Breast epithelium (tissue), 4 donors: ENCODE measurements around the gene PRR7. TPM values are rescaled to one million over a fixed set of nuclear protein-coding genes. Genes with fewer than 3 reads are reported as not detected.

Experiments used
- DNase-seq, 2 donors: peaks; one replicate each; pipeline ENCODE4 v3.0.0-alpha.2; 2019; ENCODE audit warnings: low spot score in 2 of 2
- H3K27ac ChIP-seq, 2 donors: fragments of 200-600 bp; sonication (generic) in 1 of 2; one replicate each; pipeline ENCODE4 v1.5.1; 2016 to 2019; ENCODE audit warnings: mild to moderate bottlenecking in 1 of 2
- H3K27me3 ChIP-seq, 2 donors: fragments of 200-600 bp; sonication (generic) in 1 of 2; one replicate each; pipeline versions ENCODE4 v1.5.1 to v1.6.0; 2017 to 2019; ENCODE audit warnings: control low read depth in 1 of 2, mild to moderate bottlenecking in 1 of 2
- H3K36me3 ChIP-seq: fragments of 200-600 bp; one replicate; pipeline ENCODE4 v1.5.1; 2019
- H3K4me1 ChIP-seq, 2 donors: fragments of 200-600 bp; sonication (generic); one replicate each; pipeline ENCODE4 v1.5.1; 2016 to 2019; ENCODE audit warnings: control low read depth in 1 of 2
- H3K4me3 ChIP-seq, 3 donors: fragments of 200-600 bp; sonication (generic); 1 replicate in 2 of 3; 2 replicates in 1 of 3; pipeline ENCODE4 v1.5.1; 2016 to 2019; ENCODE audit warnings: mild to moderate bottlenecking in 3 of 3, moderate library complexity in 2 of 3
- H3K9me3 ChIP-seq, 2 donors: fragments of 200-600 bp; sonication (generic) in 1 of 2; one replicate each; pipeline ENCODE4 v1.5.1; 2016 to 2019; ENCODE audit warnings: control low read depth in 1 of 2
- POLR2A ChIP-seq: fragments of 450-650 bp; IDR thresholded peaks from one replicate; pipeline ENCODE4 v1.6.1; 2016; ENCODE audit warnings: antibody characterized with exemption, mild to moderate bottlenecking, moderate library complexity
- POLR2AphosphoS5 ChIP-seq, 3 donors: sonication (generic); formaldehyde crosslinking; IDR thresholded peaks; one replicate each; pipeline ENCODE4 v1.6.1; 2017; ENCODE audit warnings: antibody characterized with exemption in 3 of 3
- intact Hi-C: fragments of 100-400 bp; cut with DNase I; formaldehyde crosslinking; loops from one replicate; pipeline ENCODE4 v1.15.1; 2023; ENCODE audit warnings: low total_unique reads
- total RNA-seq, 3 donors: library from RNA; depleted of rRNA; stranded (reverse); fragments of >200 nt; gene quantifications; one replicate each; pipeline ENCODE4 v1.1.0, GENCODE V29; 2016
- TF ChIP-seq, protein P1 (sequence below), 3 donors: fragments of 450-650 bp; IDR thresholded peaks; one replicate each; pipeline ENCODE4 v1.5.1; 2016 to 2017; ENCODE audit warnings: antibody characterized with exemption in 3 of 3, mild to moderate bottlenecking in 3 of 3, moderate library complexity in 3 of 3

The PRR7 gene
- total RNA-seq, 3 donors from 2014 or later: 0.48 to 2.0 (median 1.3) TPM

DNA sequence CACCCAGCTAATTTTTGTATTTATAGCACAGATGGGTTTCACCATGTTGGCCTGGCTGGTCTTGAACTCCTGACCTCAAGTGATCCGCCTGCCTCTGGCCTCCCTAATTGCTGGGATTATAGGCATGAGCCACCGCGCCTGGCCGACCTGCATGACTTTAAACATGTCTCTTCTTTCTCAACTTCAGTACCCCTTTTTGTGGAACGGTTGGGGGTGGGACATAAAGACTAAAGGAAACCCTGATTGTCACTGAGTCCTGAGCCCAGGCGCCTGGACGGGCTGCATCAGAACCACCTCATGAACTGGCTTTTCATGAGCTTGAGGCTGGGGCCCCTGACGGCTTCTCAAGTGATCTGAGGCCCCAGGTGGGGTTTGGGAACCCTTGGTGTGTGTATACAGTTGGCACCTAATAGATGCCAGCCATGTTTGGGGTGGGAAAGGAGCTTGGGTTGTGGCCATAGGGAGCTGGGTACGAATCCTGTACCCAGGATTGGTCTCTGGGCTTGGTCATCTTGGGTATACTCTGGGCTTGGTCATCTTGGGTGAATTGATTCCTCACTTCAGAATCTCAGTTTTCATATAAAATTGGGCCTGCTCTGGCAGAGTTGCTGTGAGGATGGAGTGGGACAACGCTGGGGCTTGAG is 17.9 kb upstream of the PRR7 start:
- no peak for DNase-seq
- Histone ChIP-seq H3K4me1 (peaks cover 5 to 17% of the 10 kb centered on the region in 2 donors), H3K27me3 (no peaks in the 10 kb centered on the region), H3K27ac (peak overlapping the region in 1 of 2 donors; percentile 91), H3K36me3 (no peaks in the 10 kb centered on the region), H3K4me3 (no peak overlapping the region), H3K9me3 (no peaks in the 10 kb centered on the region)
- intact Hi-C loops: no loop called here
- TF ChIP-seq, protein P1, sequence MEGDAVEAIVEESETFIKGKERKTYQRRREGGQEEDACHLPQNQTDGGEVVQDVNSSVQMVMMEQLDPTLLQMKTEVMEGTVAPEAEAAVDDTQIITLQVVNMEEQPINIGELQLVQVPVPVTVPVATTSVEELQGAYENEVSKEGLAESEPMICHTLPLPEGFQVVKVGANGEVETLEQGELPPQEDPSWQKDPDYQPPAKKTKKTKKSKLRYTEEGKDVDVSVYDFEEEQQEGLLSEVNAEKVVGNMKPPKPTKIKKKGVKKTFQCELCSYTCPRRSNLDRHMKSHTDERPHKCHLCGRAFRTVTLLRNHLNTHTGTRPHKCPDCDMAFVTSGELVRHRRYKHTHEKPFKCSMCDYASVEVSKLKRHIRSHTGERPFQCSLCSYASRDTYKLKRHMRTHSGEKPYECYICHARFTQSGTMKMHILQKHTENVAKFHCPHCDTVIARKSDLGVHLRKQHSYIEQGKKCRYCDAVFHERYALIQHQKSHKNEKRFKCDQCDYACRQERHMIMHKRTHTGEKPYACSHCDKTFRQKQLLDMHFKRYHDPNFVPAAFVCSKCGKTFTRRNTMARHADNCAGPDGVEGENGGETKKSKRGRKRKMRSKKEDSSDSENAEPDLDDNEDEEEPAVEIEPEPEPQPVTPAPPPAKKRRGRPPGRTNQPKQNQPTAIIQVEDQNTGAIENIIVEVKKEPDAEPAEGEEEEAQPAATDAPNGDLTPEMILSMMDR (IDR thresholded peaks at IDR 0.05): no peak
- TF ChIP-seq POLR2A (no peak), POLR2AphosphoS5 (IDR thresholded peaks at IDR 0.05) (no peak)

DNA sequence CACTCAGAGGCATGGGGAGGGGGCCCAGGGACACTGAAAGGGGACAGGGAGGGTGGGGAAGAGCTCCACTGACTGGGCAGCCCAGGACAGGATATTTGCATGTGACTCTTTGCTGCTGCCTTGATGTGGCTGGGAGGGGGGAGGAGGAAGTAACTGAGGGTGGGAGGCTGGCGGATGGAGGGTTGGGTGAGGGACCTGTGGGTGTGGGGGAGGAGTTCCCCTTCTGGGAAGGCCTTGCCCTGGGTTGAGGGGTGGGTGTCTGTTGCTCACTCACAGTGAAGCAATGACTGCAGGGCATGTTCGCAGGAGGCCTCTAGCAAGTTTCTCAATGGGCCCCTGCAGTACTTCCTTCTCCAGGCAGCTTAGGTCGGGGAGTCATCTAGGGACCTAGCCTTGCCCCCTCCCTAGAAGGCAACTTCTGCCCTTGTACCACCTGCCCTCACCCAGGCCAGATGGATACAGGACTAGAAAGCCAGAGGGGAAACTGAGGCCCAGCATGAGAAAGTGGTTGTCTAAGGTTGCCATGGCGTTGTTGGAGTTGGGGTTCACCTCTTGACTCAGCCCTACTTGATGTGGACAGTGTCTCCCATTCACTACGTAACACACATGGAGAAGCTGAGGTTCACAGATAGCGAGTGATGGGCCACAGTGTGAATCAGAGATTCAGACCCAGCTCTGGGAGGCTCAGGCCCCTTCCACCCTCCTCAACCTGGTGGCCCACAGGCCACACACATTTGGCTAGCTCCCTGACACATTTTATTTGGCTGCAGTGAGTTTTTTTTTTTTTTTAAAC is 17.2 kb upstream of the PRR7 start:
- DNase-seq: no peak
- H3K27ac ChIP-seq: no peak overlapping the region

DNA sequence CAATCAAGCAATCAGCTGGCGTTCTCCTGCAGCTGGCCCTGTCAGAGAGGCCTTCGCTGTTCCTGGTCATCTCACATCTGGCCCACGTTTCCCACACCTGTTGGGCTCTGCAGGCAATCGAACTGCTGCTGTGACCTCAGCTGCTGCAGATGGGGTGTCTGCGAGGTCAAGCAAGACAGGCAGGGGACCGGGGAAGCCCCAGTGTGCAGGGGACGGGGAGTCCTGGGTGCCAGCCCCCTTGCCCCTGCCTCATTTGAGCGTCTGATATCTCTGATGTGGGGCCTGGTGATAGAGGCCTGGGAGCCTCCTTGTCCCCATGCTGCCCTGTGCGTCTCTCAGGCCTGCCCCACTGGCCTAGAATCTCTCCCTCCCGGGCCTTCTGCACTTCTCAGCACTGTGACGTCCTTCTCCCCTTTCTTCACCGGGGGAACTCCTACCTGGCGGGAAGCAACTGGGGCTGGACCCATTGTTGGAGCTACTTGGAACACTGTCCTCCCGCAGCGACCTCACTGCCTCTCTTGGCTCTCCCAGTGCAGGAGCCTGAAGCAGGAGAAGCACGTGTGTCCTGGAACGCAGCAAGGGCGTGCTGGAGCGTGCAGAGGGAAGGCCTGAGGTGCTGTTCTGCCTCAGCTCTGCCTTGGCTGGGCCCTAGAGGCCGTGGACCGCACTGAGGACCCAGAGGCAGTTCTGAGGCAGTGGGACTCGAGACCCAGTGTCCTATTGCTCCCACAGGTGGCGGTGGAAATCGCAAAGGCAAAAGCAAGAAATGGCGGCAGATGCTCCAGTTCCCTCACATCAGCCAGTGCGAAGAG is 16.3 kb upstream of the PRR7 start:
- Histone ChIP-seq H3K4me1 (peaks cover 5 to 17% of the 10 kb centered on the region in 2 donors), H3K27me3 (no peaks in the 10 kb centered on the region), H3K36me3 (no peaks in the 10 kb centered on the region), H3K27ac (peak overlapping the region in 1 of 2 donors; percentile 3), H3K9me3 (no peaks in the 10 kb centered on the region), H3K4me3 (no peak overlapping the region)
- TF ChIP-seq, protein P1 (IDR thresholded peaks at IDR 0.05): no peak
- TF ChIP-seq POLR2AphosphoS5 (IDR thresholded peaks at IDR 0.05) (no peak), POLR2A (no peak)
- no peak for DNase-seq
- intact Hi-C loops: no loop called here

More for the DNA sequence above, 17.2 kb upstream of the PRR7 start:
- Histone ChIP-seq H3K36me3 (no peaks in the 10 kb centered on the region), H3K9me3 (no peaks in the 10 kb centered on the region), H3K27me3 (no peaks in the 10 kb centered on the region), H3K4me3 (no peak overlapping the region), H3K4me1 (peaks cover 5 to 17% of the 10 kb centered on the region in 2 donors)
- no peak for TF ChIP-seq POLR2AphosphoS5 (IDR thresholded peaks at IDR 0.05)
- TF ChIP-seq POLR2A: no peak
- TF ChIP-seq, protein P1 (IDR thresholded peaks at IDR 0.05): no peak
- intact Hi-C loops: no loop called here

DNA sequence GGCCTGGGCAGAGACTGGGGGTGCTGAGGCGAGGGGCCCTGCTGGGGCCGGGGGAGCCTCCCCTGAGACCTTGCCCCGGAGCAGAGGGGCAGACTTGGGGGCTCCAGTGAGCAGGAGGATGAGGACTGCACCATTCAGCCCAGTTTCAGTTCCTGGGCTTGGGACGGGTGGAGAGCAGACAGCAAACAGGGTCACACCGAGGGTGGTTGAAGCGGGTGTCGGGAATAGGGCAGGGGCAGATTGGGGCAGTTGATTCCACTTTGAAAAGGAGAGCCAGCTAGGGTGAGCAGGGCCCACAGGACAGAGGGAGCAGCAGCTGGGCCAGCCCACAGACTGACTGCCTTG is 15.7 kb upstream of the PRR7 start:
- TF ChIP-seq, protein P1 (IDR thresholded peaks at IDR 0.05): no peak
- TF ChIP-seq POLR2AphosphoS5 (IDR thresholded peaks at IDR 0.05) (no peak), POLR2A (no peak)
- Histone ChIP-seq H3K4me3 (no peak overlapping the region), H3K9me3 (no peaks in the 10 kb centered on the region), H3K4me1 (peaks cover 5 to 17% of the 10 kb centered on the region in 2 donors), H3K27ac (peak overlapping the region in 1 of 2 donors; percentile 54), H3K27me3 (no peaks in the 10 kb centered on the region), H3K36me3 (no peaks in the 10 kb centered on the region)
- no peak for DNase-seq
- intact Hi-C loops: no loop called here
